Neutrophil (primary cell): ENCODE data around the gene GCNT1.
"Not testable (repeated sequence)": the region's sequence is repeated elsewhere in the genome, so short reads cannot be mapped to it uniquely, and the experiment has no call there.

Experiments
- H3K27ac ChIP-seq: fragments of 200-600 bp; sonication (generic); 2 replicates; pipeline ENCODE4 v1.5.1; 2016; ENCODE audit warnings: mild to moderate bottlenecking, moderate library complexity
- H3K27me3 ChIP-seq: fragments of 200-600 bp; sonication (generic); 2 replicates; pipeline ENCODE4 v1.6.0; 2016; ENCODE audit warnings: mild to moderate bottlenecking
- H3K36me3 ChIP-seq: fragments of 200-600 bp; sonication (generic); 2 replicates; pipeline ENCODE4 v1.5.1; 2017
- H3K4me1 ChIP-seq, 2 experiments: fragments of 200-600 bp in 1 of 2; sonication (generic) in 1 of 2; 1 replicate in 1 of 2; 2 replicates in 1 of 2; pipeline versions ENCODE4 v1.5.1 to v1.6.1; 2013 to 2016; ENCODE audit warnings: low read depth in 1 of 2, low read length in 1 of 2, mild to moderate bottlenecking in 1 of 2, moderate library complexity in 1 of 2; ENCODE audit not compliant: control insufficient read depth in 1 of 2, insufficient read depth in 1 of 2
- H3K4me3 ChIP-seq, 2 experiments: fragments of 200-600 bp in 1 of 2; sonication (generic) in 1 of 2; 1 replicate in 1 of 2; 2 replicates in 1 of 2; pipeline ENCODE4 v1.5.1; 2013 to 2016; ENCODE audit warnings: low read depth in 1 of 2, low read length in 1 of 2, mild to moderate bottlenecking in 1 of 2, moderate library complexity in 1 of 2
- H3K9me3 ChIP-seq: fragments of 200-600 bp; sonication (generic); 2 replicates; pipeline ENCODE4 v1.5.1; 2016
- TF ChIP-seq, protein P1 (sequence below): fragments of 200-600 bp; sonication (generic); IDR thresholded peaks from 2 replicates; pipeline ENCODE4 v1.5.1; 2016; ENCODE audit warnings: antibody characterized with exemption

The GCNT1 gene

DNA sequence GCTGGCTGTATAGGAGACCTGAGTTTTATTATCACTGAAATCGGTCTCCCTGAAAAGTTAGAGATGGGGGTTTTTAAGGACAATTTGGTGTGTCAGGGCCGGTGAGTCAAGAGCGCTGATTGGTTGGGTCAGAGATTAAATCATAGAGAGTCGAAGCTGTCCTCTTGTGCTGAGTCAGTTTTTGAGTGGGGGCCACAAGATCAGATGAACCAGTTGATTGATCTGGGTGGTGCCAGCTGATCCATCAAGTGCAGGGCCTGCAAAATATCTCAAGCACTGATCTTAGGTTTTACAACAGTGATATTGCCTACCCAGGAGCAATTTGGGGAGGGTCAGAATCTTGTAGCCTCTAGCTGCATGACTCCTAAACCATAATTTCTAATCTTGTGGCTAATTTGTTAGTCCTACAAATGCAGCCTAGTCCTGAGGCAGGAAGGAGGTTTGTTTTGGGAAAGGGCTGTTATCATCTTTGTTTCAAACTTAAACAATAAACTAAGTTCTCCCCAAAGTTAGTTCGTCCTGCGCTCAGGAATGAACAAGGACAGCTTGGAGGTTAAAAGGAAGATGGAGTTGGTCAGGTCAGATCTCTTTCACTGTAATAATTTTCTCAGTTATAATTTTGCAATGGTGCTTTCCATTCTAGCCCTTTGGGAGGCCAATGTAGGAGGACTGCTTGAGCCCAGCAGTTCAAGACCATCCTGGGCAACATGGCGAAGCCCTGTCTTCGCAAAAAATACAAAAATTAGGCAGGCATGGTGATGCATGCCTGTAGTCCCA is 33.1 kb upstream of the GCNT1 start:
- H3K27ac ChIP-seq: no peak overlapping the region
- no peak overlapping the region for H3K4me3 ChIP-seq
- H3K4me1 ChIP-seq: no peaks in the 10 kb centered on the region
- H3K9me3 ChIP-seq: no peaks in the 10 kb centered on the region
- TF ChIP-seq, protein P1, sequence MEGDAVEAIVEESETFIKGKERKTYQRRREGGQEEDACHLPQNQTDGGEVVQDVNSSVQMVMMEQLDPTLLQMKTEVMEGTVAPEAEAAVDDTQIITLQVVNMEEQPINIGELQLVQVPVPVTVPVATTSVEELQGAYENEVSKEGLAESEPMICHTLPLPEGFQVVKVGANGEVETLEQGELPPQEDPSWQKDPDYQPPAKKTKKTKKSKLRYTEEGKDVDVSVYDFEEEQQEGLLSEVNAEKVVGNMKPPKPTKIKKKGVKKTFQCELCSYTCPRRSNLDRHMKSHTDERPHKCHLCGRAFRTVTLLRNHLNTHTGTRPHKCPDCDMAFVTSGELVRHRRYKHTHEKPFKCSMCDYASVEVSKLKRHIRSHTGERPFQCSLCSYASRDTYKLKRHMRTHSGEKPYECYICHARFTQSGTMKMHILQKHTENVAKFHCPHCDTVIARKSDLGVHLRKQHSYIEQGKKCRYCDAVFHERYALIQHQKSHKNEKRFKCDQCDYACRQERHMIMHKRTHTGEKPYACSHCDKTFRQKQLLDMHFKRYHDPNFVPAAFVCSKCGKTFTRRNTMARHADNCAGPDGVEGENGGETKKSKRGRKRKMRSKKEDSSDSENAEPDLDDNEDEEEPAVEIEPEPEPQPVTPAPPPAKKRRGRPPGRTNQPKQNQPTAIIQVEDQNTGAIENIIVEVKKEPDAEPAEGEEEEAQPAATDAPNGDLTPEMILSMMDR: no peak
- H3K36me3 ChIP-seq: no peaks in the 10 kb centered on the region
- H3K27me3 ChIP-seq: no peaks in the 10 kb centered on the region

DNA sequence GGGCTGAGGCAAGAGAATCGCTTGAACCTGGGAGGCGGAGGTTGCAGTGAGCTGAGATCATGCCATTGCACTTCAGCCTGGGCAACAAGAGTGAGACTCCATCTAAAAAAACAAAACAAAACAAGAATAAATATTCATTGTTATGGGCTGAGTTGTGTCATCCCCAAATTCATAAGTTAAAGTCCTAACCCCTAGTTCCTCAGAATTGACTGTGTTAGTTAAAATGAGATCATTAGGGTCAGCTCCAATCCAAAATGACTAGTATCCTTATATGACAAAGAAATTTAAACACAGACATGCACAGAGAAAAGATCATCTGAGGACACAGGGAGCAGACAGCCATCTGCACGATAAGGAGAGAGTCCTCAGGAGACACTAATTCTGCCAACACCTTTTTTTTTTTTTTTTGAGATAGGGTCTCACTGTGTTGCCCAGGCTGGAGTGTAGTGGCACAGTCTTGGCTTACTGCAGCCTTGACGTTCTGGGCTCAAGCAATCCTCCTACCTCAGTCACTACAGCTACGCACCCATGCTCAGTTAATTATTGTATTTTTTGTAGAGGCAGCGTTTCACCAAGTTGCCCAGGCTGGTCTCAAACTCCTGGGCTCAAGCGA is 32.1 kb upstream of the GCNT1 start:
- Histone ChIP-seq H3K4me1 (no peaks in the 10 kb centered on the region), H3K4me3 (no peak overlapping the region), H3K9me3 (no peaks in the 10 kb centered on the region), H3K27me3 (no peaks in the 10 kb centered on the region), H3K27ac (no peak overlapping the region), H3K36me3 (no peaks in the 10 kb centered on the region)
- TF ChIP-seq, protein P1: no peak

DNA sequence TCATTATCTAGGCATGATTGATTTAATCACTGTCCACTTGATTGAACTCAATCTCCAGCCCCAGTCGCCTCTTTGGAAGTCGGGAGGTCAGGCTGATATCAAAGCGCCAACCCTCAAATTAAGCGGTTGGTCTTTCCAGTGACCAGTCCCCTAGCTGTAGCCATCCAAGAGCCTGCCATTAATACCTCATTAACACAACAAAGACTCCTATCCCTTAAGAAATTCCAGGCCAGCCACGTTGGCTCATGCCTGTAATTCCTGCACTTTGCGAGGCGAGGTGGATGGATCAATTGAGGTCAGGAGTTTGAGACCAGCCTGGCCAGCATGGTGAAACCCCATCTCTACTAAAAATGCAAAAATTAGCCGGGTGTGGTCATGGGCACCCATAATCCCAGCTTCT is 27.4 kb upstream of the GCNT1 start:
- Histone ChIP-seq H3K4me1 (no peaks in the 10 kb centered on the region), H3K27ac (no peak overlapping the region), H3K4me3 (no peak overlapping the region), H3K36me3 (no peaks in the 10 kb centered on the region), H3K9me3 (no peaks in the 10 kb centered on the region), H3K27me3 (no peaks in the 10 kb centered on the region)
- TF ChIP-seq, protein P1: no peak

DNA sequence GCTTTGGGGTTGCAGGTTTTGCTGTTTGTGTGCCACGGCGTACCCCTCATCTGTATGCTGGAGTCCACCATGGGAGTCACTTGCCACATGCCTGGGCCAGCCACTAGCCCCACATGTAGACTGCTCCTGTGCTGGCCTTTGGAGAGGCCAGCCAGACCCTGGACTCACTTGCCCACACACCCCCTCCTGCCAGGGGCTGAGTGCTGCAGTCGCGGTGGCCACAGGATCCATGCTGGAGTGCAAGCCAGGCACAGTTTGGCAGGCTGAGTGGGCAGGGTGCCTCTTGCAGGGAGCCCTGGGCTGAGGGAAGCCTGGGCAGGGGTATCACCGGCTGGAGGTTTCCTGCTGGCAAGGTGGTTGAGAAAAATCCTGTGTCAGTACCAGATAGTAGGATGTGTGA is 25.6 kb upstream of the GCNT1 start:
- TF ChIP-seq, protein P1: no peak
- no peaks in the 10 kb centered on the region for H3K27me3 ChIP-seq
- H3K36me3 ChIP-seq: no peaks in the 10 kb centered on the region
- no peak overlapping the region for H3K4me3 ChIP-seq
- H3K27ac ChIP-seq: no peak overlapping the region
- H3K4me1 ChIP-seq: no peaks in the 10 kb centered on the region
- no peaks in the 10 kb centered on the region for H3K9me3 ChIP-seq

DNA sequence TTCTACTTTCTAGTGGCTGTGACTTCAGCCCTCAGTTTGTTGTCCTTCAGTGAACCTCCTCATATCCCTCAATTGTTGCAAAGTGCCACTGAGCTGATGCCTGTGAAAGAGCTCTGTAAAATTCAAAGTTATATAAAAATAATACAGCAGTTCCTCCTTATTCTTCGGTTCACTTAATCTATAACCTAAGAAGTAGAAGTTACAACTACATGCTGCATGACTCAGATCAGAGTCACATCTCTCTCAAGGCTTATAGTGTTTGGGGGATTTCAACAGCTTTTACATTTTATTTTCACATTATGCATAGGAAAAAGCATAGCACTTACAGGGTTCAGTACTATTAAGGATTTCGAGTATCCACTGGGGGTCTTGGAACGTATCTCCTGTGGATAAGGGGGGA is 25.1 kb upstream of the GCNT1 start:
- Histone ChIP-seq H3K27me3 (no peaks in the 10 kb centered on the region), H3K36me3 (no peaks in the 10 kb centered on the region), H3K9me3 (no peaks in the 10 kb centered on the region), H3K4me1 (no peaks in the 10 kb centered on the region), H3K27ac (no peak overlapping the region), H3K4me3 (no peak overlapping the region)
- TF ChIP-seq, protein P1: no peak

DNA sequence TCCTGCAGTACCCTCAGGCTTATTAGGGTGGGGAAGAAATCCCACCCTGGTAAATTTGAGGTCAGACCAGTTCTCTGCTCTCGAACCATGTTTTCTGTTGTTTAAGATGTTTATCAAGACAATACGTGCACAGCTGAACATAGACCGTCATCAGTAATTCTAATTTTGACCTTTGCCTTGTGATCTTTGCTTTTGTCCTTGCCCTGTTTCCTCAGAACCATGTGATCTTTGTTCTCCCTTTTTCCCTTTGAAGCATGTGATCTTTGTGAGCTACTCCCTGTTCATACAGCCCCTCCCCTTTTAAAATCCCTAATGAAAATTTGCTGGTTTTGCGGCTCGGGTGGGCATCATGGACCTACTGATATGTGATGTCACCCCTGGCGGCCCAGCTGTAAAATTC is 24.1 kb upstream of the GCNT1 start:
- H3K4me1 ChIP-seq, H3K27me3 ChIP-seq, H3K9me3 ChIP-seq, H3K36me3 ChIP-seq, H3K4me3 ChIP-seq, H3K27ac ChIP-seq: not testable (repeated sequence)

DNA sequence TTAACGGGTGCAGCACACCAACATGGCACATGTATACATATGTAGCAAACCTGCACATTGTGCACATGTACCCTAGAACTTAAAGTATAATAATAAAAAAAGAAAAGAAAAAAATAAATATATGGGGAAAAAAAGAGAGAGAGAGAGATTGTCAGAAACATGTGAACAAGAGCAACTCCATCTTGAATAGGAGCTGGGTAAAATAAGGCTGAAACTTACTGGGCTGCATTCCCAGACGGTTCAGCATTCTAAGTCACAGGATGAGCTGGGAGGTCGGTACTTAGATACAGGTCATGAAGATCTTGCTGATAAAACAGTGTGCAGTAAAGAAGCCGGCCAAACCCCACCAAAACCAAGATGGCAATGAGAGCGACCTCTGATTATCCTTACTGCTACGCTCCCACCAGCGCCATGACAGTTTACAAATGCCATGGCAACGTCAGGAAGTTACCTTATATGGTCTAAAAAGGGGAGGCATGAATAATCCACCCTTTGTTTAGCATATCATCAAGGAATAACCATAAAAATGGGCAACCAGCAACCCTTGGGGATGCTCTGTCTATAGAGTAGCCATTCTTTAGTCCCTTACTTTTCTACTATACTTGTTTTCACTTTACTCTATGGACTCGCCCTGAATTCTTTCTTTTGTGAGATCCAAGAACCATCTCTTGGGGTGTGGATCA is 21.8 kb upstream of the GCNT1 start:
- not testable (repeated sequence) for H3K4me3 ChIP-seq, H3K36me3 ChIP-seq, H3K27me3 ChIP-seq, H3K9me3 ChIP-seq, H3K4me1 ChIP-seq, H3K27ac ChIP-seq
